H1 (cell line): ENCODE measurements around the gene PXMP4. TPM values are rescaled to one million over a fixed set of nuclear protein-coding genes. Genes with fewer than 3 reads are reported as not detected.

Experiments
- CTCF ChIA-PET: fragments of 300-600 bp; sonication (Branson Sonifier 250); formaldehyde crosslinking; loops from one replicate; lab custom pipeline; 2021; ENCODE audit not compliant: partially characterized antibody; lab: Charles Lee
- POLR2A ChIA-PET: fragments of 300-600 bp; sonication (Branson Sonifier 250); formaldehyde crosslinking; loops from one replicate; lab custom pipeline; 2021; ENCODE audit warnings: inconsistent platforms; ENCODE audit not compliant: partially characterized antibody; lab: Charles Lee
- DNase-seq, 2 experiments: peaks; one replicate each; pipeline versions ENCODE4 v3.0.0 to v3.0.0-alpha.2; 2010 to 2022; ENCODE audit warnings: low spot score in 2 of 2, low read depth in 1 of 2, mixed read lengths in 1 of 2
- FAIRE-seq: peaks from 2 replicates; lab custom pipeline; 2011; peaks lifted over from hg19 to GRCh38; lab: Jason Lieb, UNC
- H2AFZ ChIP-seq: 2 replicates; pipeline ENCODE4 v1.8.1; 2012; ENCODE audit warnings: low read length, inconsistent platforms
- H2AK5ac ChIP-seq: 2 replicates; pipeline ENCODE4 v1.6.1; 2013; ENCODE audit warnings: low read depth, low read length
- H2BK120ac ChIP-seq: replicated peaks from 2 replicates; pipeline ENCODE3; 2013; ENCODE audit warnings: low read depth, low read length, inconsistent platforms
- H2BK12ac ChIP-seq: 2 replicates; pipeline ENCODE4 v1.6.1; 2013; ENCODE audit warnings: low read depth, low read length
- H2BK15ac ChIP-seq: 2 replicates; pipeline ENCODE4 v1.6.1; 2013; ENCODE audit warnings: low read length
- H2BK20ac ChIP-seq: 2 replicates; pipeline ENCODE4 v1.6.1; 2013; ENCODE audit warnings: low read length
- H2BK5ac ChIP-seq: 2 replicates; pipeline ENCODE4 v1.6.1; 2013; ENCODE audit warnings: low read depth, low read length
- H3K14ac ChIP-seq: 2 replicates; pipeline ENCODE4 v1.6.1; 2013; ENCODE audit warnings: inconsistent platforms; ENCODE audit not compliant: insufficient read length
- H3K18ac ChIP-seq: 2 replicates; pipeline ENCODE4 v1.6.1; 2013; ENCODE audit warnings: low read length; ENCODE audit errors: extremely low read depth
- H3K23ac ChIP-seq: 2 replicates; pipeline ENCODE4 v1.6.1; 2013; ENCODE audit warnings: inconsistent platforms; ENCODE audit not compliant: insufficient read length
- H3K23me2 ChIP-seq: 2 replicates; pipeline ENCODE4 v1.6.1; 2013; ENCODE audit warnings: low read depth, low read length
- H3K27ac ChIP-seq: 2 replicates; pipeline ENCODE4 v1.6.1; 2011; ENCODE audit warnings: low read depth, low read length, inconsistent platforms
- H3K27me3 ChIP-seq, 4 experiments: replicated peaks in 1 of 4; 1 replicate in 1 of 4; 2 replicates in 3 of 4; pipeline versions ENCODE4 v1.6.1 to v1.8.1; 2011 to 2013; ENCODE audit warnings: low read length in 3 of 4, mild to moderate bottlenecking in 3 of 4, inconsistent platforms in 2 of 4, mixed read lengths in 2 of 4, moderate library complexity in 1 of 4; ENCODE audit not compliant: control insufficient read depth in 3 of 4, insufficient read depth in 3 of 4; ENCODE audit errors: extremely low read depth in 1 of 4
- H3K36me3 ChIP-seq, 4 experiments: 2 replicates each; pipeline versions ENCODE4 v1.6.1 to v1.8.1; 2011 to 2013; ENCODE audit warnings: mild to moderate bottlenecking in 4 of 4, low read length in 3 of 4, moderate library complexity in 2 of 4, control low read depth in 1 of 4, inconsistent platforms in 1 of 4; ENCODE audit not compliant: insufficient read depth in 4 of 4, control insufficient read depth in 2 of 4
- H3K4ac ChIP-seq: replicated peaks from 2 replicates; pipeline ENCODE3; 2013; ENCODE audit warnings: low read length, low read depth, mixed read lengths, inconsistent platforms; ENCODE audit not compliant: insufficient read length
- H3K4me1 ChIP-seq, 4 experiments: replicated peaks in 1 of 4; 1 replicate in 1 of 4; 2 replicates in 3 of 4; pipeline versions ENCODE4 v1.6.1 to v1.8.1; 2011 to 2013; ENCODE audit warnings: low read length in 3 of 4, inconsistent platforms in 2 of 4, mixed read lengths in 1 of 4; ENCODE audit not compliant: insufficient read depth in 4 of 4, control insufficient read depth in 3 of 4
- H3K4me2 ChIP-seq, 2 experiments: 2 replicates each; pipeline versions ENCODE4 v1.6.1 to v1.8.1; 2011 to 2013; ENCODE audit warnings: low read depth in 2 of 2, low read length in 2 of 2, control low read depth in 1 of 2, inconsistent platforms in 1 of 2, mild to moderate bottlenecking in 1 of 2; ENCODE audit not compliant: insufficient read depth in 1 of 2
- H3K4me3 ChIP-seq, 4 experiments: fragments of 200-600, 300-600 bp in 1 of 4; sonication (generic), shearing (Covaris generic), sonication (Bioruptor Twin) in 1 of 4; 2 replicates each; pipeline versions ENCODE4 v1.5.1 to v1.8.1; 2011 to 2016; ENCODE audit warnings: low read length in 4 of 4, low read depth in 3 of 4, control low read depth in 2 of 4, inconsistent platforms in 2 of 4, mild to moderate bottlenecking in 2 of 4, mixed read lengths in 1 of 4, moderate library complexity in 1 of 4; ENCODE audit not compliant: insufficient read depth in 2 of 4; ENCODE audit errors: extremely low read depth in 1 of 4
- H3K56ac ChIP-seq: replicated peaks from 2 replicates; pipeline ENCODE3; 2013; ENCODE audit warnings: low read depth, mild to moderate bottlenecking, mixed read lengths, low read length, inconsistent platforms; ENCODE audit not compliant: insufficient read length
- H3K79me1 ChIP-seq: 2 replicates; pipeline ENCODE4 v1.6.1; 2013; ENCODE audit warnings: low read depth, low read length, control low read depth
- H3K79me2 ChIP-seq, 2 experiments: 2 replicates each; pipeline versions ENCODE4 v1.6.1 to v1.8.1; 2012 to 2013; ENCODE audit warnings: low read length in 2 of 2, mild to moderate bottlenecking in 2 of 2, inconsistent platforms in 1 of 2; ENCODE audit not compliant: insufficient read depth in 2 of 2, control insufficient read depth in 1 of 2
- H3K9ac ChIP-seq, 4 experiments: replicated peaks in 1 of 4; 1 replicate in 1 of 4; 2 replicates in 3 of 4; pipeline versions ENCODE4 v1.6.1 to v1.8.1; 2011 to 2013; ENCODE audit warnings: low read depth in 3 of 4, low read length in 3 of 4, control low read depth in 2 of 4, mild to moderate bottlenecking in 2 of 4, moderate library complexity in 2 of 4, inconsistent platforms in 1 of 4; ENCODE audit errors: extremely low read depth in 1 of 4
- H3K9me3 ChIP-seq, 2 experiments: 2 replicates each; pipeline versions ENCODE4 v1.6.1 to v1.8.1; 2012 to 2013; ENCODE audit warnings: mild to moderate bottlenecking in 2 of 2, moderate library complexity in 2 of 2, control low read depth in 1 of 2, inconsistent platforms in 1 of 2, low read depth in 1 of 2, low read length in 1 of 2, mixed read lengths in 1 of 2; ENCODE audit not compliant: insufficient read depth in 2 of 2
- H4K20me1 ChIP-seq, 2 experiments: replicated peaks in 1 of 2; 2 replicates each; pipeline versions ENCODE3 to v1.8.1; 2011 to 2013; ENCODE audit warnings: inconsistent platforms in 2 of 2, low read length in 2 of 2, mild to moderate bottlenecking in 1 of 2; ENCODE audit not compliant: insufficient read depth in 2 of 2, control insufficient read depth in 1 of 2
- H4K5ac ChIP-seq: 2 replicates; pipeline ENCODE4 v1.6.1; 2013; ENCODE audit warnings: low read length, low read depth, mixed read lengths, inconsistent platforms; ENCODE audit not compliant: insufficient read length
- H4K8ac ChIP-seq: 2 replicates; pipeline ENCODE4 v1.8.0; 2013; ENCODE audit warnings: mild to moderate bottlenecking, moderate library complexity, low read length, inconsistent platforms; ENCODE audit not compliant: insufficient read depth; ENCODE audit errors: extremely low read depth
- H4K91ac ChIP-seq: replicated peaks from 2 replicates; pipeline ENCODE3; 2013; ENCODE audit warnings: low read length, mixed read lengths, inconsistent platforms; ENCODE audit not compliant: insufficient read length
- ATF2 ChIP-seq: IDR thresholded peaks from 2 replicates; pipeline ENCODE4 v1.6.1; 2012; ENCODE audit warnings: low read length, inconsistent platforms
- CHD2 ChIP-seq: IDR thresholded peaks from 2 replicates; pipeline ENCODE4 v1.6.1; 2012; ENCODE audit warnings: low read length, improper control_type of control experiment
- EP300 ChIP-seq, 2 experiments: IDR thresholded peaks; 1 replicate in 1 of 2; 2 replicates in 1 of 2; pipeline ENCODE4 v1.6.1; 2011 to 2012; ENCODE audit warnings: low read depth in 2 of 2, low read length in 2 of 2, mild to moderate bottlenecking in 2 of 2, borderline replicate concordance in 1 of 2, inconsistent platforms in 1 of 2, moderate library complexity in 1 of 2
- GTF2F1 ChIP-seq: IDR thresholded peaks from 2 replicates; pipeline ENCODE4 v1.6.1; 2012; ENCODE audit warnings: low read depth, low read length, improper control_type of control experiment, borderline replicate concordance
- KDM4A ChIP-seq: IDR thresholded peaks from one replicate; pipeline ENCODE4 v1.7.1; 2012; ENCODE audit warnings: low read depth, mild to moderate bottlenecking, moderate library complexity, low read length, inconsistent platforms; ENCODE audit not compliant: severe bottlenecking
- KDM5A ChIP-seq: fragments of 200-600 bp; IDR thresholded peaks from 2 replicates; pipeline ENCODE4 v1.7.1; 2012; ENCODE audit warnings: mild to moderate bottlenecking, low read length, inconsistent platforms, mixed read lengths
- MAFK ChIP-seq: IDR thresholded peaks from 2 replicates; pipeline ENCODE4 v1.6.1; 2012; ENCODE audit warnings: low read depth, mild to moderate bottlenecking, improper control_type of control experiment, low read length
- PHF8 ChIP-seq: fragments of 200-600 bp; sonication (generic); conservative IDR thresholded peaks from 2 replicates; pipeline ENCODE4 v1.7.1; 2012; ENCODE audit warnings: low read depth, mild to moderate bottlenecking, inconsistent platforms, low read length, moderate library complexity
- SUZ12 ChIP-seq: fragments of 200-600 bp; sonication (generic); IDR thresholded peaks from 2 replicates; pipeline ENCODE4 v1.6.1; 2012; ENCODE audit warnings: mild to moderate bottlenecking, inconsistent platforms, low read length, moderate library complexity, mixed read lengths
- TAF7 ChIP-seq: optimal IDR thresholded peaks from 2 replicates; pipeline ENCODE3; 2011; ENCODE audit warnings: low read depth, mild to moderate bottlenecking, inconsistent platforms, low read length, moderate library complexity, borderline replicate concordance
- WGBS, 2 experiments: shearing (Covaris generic) in 1 of 2; methylation state at CpG; one replicate each; pipeline versions ENCODE4 v1.1.6 to v1.1.7; 2013 to 2015; ENCODE audit warnings: low lambda C conversion rate in 2 of 2, mixed read lengths in 2 of 2, inconsistent platforms in 1 of 2, low coverage in 1 of 2, missing lambda C conversion rate in 1 of 2; ENCODE audit not compliant: insufficient replicate concordance in 2 of 2, insufficient coverage in 1 of 2, insufficient read length in 1 of 2; ENCODE audit errors: extremely low coverage in 1 of 2, missing lambda C conversion rate in 1 of 2; 5-methylcytosine and 5-hydroxymethylcytosine counted together
- polyA plus RNA-seq, 7 experiments: library from polyadenylated mRNA; depleted of rRNA in 3 of 7; stranded (reverse) in 5 of 7; unstranded in 2 of 7; fragments of >200 nt in 5 of 7; fragments of 200-250 nt in 2 of 7; gene quantifications; 1 replicate in 5 of 7; 2 replicates in 1 of 7; 4 replicates in 1 of 7; pipeline versions ENCODE4 v1.2.1 to v1.2.3, GENCODE V29; 2011 to 2013; ENCODE audit warnings: missing spikeins in 2 of 7, mixed read lengths in 2 of 7
- total RNA-seq: library from RNA; stranded (reverse); fragmentation: NEBNext Ultra II Directional; extraction: Animal tissue kit (Norgen Biotek cat#: 25700); gene quantifications from 2 replicates; pipeline ENCODE4 v1.2.1, GENCODE V29; 2021

PXMP4 gene
- total and polyA plus RNA-seq, 2 of the 8 experiments (the other 6 are each of a cell fraction or from before 2014, with no cell fraction given), result 3.3 to 3.4 TPM

GRCh38 chr20:33701629-33702450 is 18.3 kb downstream of the PXMP4 start:
- 81% methylated on average over 4 of the region's 27 CpGs; no CpG with 5 or more reads in 1 of the 2 experiments for WGBS, 2 experiments
- Histone ChIP-seq H4K20me1 (no peaks in the 10 kb centered on the region), H4K91ac (no peak overlapping the region), H2BK120ac (no peak overlapping the region), H3K36me3 (no peaks in the 10 kb centered on the region; a peak in 1 of 8 replicates), H2BK15ac (no peak overlapping the region), H3K79me2 (no peaks in the 10 kb centered on the region), H3K9me3 (peaks cover 5 to 29% of the 10 kb centered on the region in 2 experiments; a peak in 2 of 4 replicates), H3K9ac (no peak overlapping the region), H3K14ac (no peak overlapping the region), H3K4me2 (no peak overlapping the region), H3K4me3 (no peak overlapping the region), H3K27me3 (no peaks in the 10 kb centered on the region; a peak in 1 of 7 replicates), H3K27ac (no peak overlapping the region), H3K4me1 (no peaks in the 10 kb centered on the region), H4K5ac (no peak overlapping the region), H3K4ac (no peak overlapping the region), H4K8ac (no peak overlapping the region), H2BK5ac (no peak overlapping the region), H3K56ac (no peak overlapping the region), H3K23ac (no peak overlapping the region), H2BK12ac (no peak overlapping the region), H3K79me1 (no peaks in the 10 kb centered on the region), H3K23me2 (no peaks in the 10 kb centered on the region), H3K18ac (no peak overlapping the region), H2AK5ac (no peak overlapping the region), H2AFZ (no peak overlapping the region), H2BK20ac (no peak overlapping the region)
- ChIA-PET POLR2A (no interaction called here), CTCF (interaction anchor here (0.6 to 0.9 kb wide), 2 partner anchors 9 to 36 kb away, joined by 3 to 6 read pairs; no protein-coding TSS in a partner anchor)
- DNase-seq (no peak), FAIRE-seq (no peak)
- TF ChIP-seq KDM4A (no peak), MAFK (no peak), CHD2 (no peak), EP300 (IDR thresholded peaks at IDR 0.05; ENCODE audit: borderline replicate concordance in 1 of 2, low read depth in 2 of 2, low read length in 2 of 2) (no peak), SUZ12 (no peak), GTF2F1 (no peak), PHF8 (no peak), TAF7 (no peak), ATF2 (no peak), KDM5A (no peak)
